Measurements from ENCODE around the gene ARHGAP26.

DNA sequence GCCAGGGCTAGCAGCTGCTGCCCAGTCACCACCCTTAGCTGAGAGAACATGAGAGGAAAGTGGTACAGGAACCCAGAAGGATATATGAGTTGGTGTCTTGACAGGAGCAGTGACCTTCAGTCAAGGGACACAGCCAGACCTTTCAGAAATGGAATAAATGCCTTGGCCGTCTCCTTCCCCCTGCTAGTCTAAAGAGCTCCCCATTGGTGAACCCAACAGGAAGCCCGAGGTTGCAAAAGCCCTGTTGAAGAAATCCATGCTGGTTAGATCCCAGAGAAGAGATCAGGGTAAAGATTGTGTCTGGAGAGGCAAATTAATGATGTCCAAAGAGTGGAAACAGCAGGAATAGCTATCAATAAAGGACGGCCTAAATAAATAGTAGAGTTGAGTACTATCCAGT is 388.9 kb downstream of the ARHGAP26 start:
- TF ChIP-seq YY1 (IDR thresholded peaks at IDR 0.05; ENCODE audit: insufficient read depth, insufficient read length) (no peak), ZNF274 (IDR thresholded peaks at IDR 0.05; ENCODE audit: low read depth, low read length) (no peak), SUZ12 (IDR thresholded peaks at IDR 0.05; ENCODE audit: extremely low read depth, insufficient read depth, insufficient read length) (no peak)

Measured in NT2/D1 (cell line).